HUDEP-2 (cell line): Measurements from ENCODE around the gene NKAIN4.
A peak's percentile ranks its signal among the peaks of the same experiment; 100 is the strongest.

ENCODE experiments used
- DNase-seq, 76 experiments: peaks; one replicate each; lab custom pipeline; 2025; ENCODE audit not compliant: unreplicated experiment in 76 of 76; lab: John Stamatoyannopoulos, UW

Gene NKAIN4

GRCh38 chr20:63254232-63254605 lies at the start of gene NKAIN4:
TSS of gene NKAIN4 (minus strand) at chr20:63254463. CDS start at chr20:63254450, 13 bp downstream.
- DNase-seq: no peak

DNA sequence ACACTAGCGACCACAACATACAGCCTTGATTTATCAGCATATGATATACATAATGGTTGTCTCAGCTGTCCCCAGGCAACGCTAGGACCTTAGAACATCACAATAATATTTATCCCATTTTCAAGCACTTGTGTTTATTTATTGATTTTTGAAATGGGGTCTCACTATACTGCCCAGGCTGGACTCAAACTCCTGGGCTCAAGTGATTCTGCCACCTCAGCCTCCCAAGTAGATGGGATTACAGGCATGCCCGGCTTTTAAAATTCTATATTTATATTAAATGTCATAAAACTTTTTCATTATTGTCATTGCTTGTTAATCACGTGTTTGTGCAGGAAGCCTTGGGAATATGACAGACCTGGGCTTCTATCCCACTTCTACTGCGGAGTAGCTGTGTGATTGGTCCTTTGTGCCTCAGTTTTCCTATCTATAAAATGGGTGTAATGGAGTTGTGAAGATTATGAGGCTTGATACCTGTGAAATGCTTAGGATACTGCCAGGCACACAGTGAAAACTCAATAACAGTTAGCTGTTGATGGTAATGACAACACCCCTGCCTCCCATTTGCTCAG lies 48.9 kb upstream of the NKAIN4 start:
- DNase-seq: no peak

GRCh38 chr20:63301671-63302070 lies 47.4 kb upstream of the NKAIN4 start:
- no peak for DNase-seq

GRCh38 chr20:63298731-63299312 lies 44.6 kb upstream of the NKAIN4 start:
- DNase-seq: no peak

DNA sequence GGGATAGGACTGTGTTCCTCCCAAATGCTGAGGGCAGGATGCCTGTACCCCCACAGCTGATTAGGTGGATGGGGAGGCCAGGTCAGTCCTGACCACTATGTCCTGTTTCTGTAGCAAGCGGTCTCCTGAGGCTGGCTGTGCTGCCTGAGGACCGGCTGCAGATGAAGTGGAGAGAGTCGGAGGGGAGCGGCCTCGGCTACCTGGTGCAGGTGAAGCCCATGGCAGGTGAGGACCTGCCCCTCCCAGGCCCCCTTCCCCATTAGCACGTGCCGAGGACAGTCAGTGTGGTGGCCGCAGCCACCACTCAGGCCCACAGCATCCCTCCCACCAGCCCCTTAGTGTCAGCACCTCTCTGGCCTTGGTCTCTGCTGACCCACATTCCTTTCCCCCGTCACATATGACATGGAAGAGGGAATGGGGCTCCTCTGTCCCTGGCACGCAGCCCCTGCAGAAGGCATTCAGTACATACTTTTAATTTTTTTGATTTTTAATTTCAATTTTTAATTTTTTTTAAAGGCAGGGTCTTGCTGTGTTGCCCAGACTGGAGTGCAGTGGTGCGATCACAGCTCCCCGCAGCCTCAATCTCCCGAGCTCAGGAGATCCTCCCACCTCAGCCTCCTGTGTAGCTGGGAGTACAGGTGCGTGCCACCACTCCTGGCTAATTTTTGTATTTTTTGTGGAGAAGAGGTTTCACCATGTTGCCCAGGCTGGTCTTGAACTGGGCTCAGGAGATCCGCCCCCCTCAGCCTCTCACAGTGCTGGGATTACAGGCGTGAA lies 43.7 kb upstream of the NKAIN4 start:
- DNase-seq: no peak

DNA sequence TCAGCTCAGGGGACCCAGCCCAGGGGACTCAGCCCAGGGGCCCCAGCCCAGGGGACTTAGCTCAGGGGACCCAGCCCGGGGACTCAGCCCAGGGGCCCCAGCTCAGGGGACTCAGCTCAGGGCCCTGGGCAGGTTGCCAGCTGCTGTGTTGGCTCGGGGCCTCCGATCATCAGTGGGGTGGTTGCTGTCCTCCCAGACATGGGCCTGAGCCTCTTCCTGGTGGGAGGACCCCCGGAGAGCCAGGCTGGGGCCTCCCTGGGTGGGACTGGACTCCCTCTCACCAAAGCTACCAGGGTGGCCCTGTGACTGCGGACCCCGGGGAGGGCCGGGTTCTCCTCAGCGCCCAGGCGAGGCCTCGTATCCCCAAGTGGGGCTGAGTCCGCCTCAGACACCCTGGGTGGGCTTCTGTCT lies 43.1 kb upstream of the NKAIN4 start:
- DNase-seq: no peak

DNA sequence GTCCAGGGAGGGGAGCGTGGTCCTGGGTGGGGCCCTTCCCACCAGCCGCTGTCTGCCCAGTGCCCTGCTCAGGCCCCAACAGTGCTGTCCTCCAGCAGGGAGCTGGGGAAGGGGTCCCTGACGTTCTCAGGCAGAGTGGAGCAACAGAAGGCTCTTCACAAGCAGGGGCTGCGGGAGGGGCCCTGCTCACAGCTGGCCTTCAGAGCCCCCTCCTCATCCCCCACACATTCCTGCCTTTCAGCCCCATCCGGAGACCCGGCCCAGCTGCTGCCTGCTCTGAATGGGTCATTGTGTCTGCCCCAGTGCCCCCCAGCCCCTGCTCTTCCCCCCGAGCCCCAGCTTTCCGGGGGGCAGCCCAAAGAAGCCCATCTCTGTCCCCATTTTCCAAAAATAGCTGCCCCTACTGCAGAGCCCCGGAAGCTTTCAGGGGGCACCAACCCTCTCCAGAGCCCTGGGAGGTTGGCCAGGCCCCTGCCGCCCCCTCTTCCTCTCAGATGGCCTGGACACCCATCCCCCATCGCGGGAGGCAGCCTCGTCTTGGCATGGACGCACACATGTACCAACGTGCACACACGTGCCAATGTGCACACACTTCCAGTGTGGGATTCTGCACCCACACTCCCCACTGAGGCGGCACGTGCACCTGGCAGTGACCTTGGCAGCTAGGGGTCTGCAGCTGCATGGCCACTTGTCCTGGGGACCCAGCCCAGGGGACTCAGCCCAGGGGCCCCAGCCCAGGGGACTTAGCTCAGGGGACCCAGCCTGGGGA lies 42.5 kb upstream of the NKAIN4 start:
- DNase-seq: no peak

- no peak for DNase-seq
Observed at GRCh38 chr20:63295846-63296245, 41.6 kb upstream of the NKAIN4 start.

- no peak for DNase-seq
Observed at GRCh38 chr20:63295422-63295821, 41.2 kb upstream of the NKAIN4 start.

GRCh38 chr20:63295018-63295417 lies 40.8 kb upstream of the NKAIN4 start:
- DNase-seq: no peak

DNA sequence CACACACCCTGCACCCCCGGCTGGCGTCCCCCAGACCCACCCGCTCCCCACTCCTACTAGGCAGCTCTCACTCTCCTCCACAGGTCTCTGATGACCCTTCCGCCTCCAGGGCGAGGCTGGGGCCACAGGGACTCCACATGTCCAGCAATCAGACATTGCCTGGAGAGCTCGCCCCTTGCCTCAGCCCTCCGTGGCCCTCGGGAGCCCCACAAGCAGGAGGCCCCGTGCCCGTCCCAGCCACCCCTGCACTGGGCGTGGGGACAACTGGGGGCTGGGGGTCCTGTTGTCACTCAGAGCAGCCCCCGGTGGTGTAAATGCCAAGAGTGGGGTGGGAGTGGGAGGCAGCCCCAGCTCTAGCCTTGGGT lies 40.3 kb upstream of the NKAIN4 start:
- DNase-seq: no peak

GRCh38 chr20:63293871-63294535 lies 39.7 kb upstream of the NKAIN4 start:
- DNase-seq: no peak

DNA sequence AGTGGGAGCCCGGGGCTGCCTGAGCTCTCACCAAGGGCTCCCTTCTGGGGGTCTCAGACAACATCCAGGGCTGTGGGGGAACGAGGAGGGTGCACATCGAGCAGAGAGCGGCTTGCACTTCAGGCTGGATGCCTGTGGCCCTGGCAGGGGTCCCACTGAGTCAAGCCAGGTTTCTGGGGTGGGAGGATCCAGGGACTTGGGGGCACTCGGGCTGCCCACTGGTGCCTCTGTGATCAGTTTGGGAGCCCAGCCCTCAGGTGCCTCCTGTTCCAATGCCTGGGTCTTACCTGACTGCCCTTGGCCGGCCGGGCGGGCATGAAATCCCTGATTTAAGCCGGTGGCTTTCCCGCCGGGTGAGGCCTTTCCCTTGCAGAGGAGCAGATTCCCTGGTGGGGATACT lies 39.2 kb upstream of the NKAIN4 start:
- DNase-seq: no peak

DNA sequence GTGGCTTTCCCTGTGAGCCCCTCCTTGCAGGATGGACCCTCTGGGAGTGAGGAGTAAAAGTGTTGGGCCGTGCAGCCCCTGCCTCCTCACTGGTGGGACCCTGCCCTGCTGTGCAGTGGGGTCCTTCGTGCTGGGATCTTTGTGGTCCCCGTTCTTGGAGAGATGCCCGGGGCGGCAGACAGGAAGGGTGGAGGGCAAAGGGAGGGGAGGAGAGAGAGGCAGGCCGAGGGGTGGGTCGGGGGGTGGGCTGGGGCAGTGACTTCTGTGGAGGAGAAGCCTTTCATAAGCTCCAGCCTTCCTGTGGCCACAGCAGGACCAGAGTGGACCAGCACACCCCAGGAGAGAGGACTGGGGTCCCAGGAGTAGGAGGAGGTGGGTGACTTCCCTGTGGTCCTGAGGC lies 38.6 kb upstream of the NKAIN4 start, which contains the start of gene COL20A1:
TSS of gene COL20A1 (plus strand) at position 283 of the 400 bp plus-strand sequence. CDS start 1,922 bp downstream, outside the sequence.
- DNase-seq: no peak

GRCh38 chr20:63292292-63292701 lies 38.0 kb upstream of the NKAIN4 start:
- no peak for DNase-seq

- DNase-seq: no peak
Observed at GRCh38 chr20:63291811-63292210, 37.5 kb upstream of the NKAIN4 start.

- DNase-seq: peak in 51 of 76 experiments; percentile 3 to 63 (median 33)
Observed at GRCh38 chr20:63290677-63291472, 36.6 kb upstream of the NKAIN4 start.

GRCh38 chr20:63290136-63290676 lies 35.9 kb upstream of the NKAIN4 start:
- DNase-seq: no peak

GRCh38 chr20:63289311-63290135 lies 35.3 kb upstream of the NKAIN4 start:
- no peak for DNase-seq
